Breast epithelium (tissue), 4 donors: ENCODE measurements around the gene MYLIP. TPM values are rescaled to one million over a fixed set of nuclear protein-coding genes. Genes with fewer than 3 reads are reported as not detected.
"Not testable (repeated sequence)": the region's sequence is repeated elsewhere in the genome, so short reads cannot be mapped to it uniquely, and the experiment has no call there.

Experiments
- DNase-seq, 2 donors: peaks; one replicate each; pipeline ENCODE4 v3.0.0-alpha.2; 2019; ENCODE audit warnings: low spot score in 2 of 2
- H3K27ac ChIP-seq, 2 donors: fragments of 200-600 bp; sonication (generic) in 1 of 2; one replicate each; pipeline ENCODE4 v1.5.1; 2016 to 2019; ENCODE audit warnings: mild to moderate bottlenecking in 1 of 2
- H3K27me3 ChIP-seq, 2 donors: fragments of 200-600 bp; sonication (generic) in 1 of 2; one replicate each; pipeline versions ENCODE4 v1.5.1 to v1.6.0; 2017 to 2019; ENCODE audit warnings: control low read depth in 1 of 2, mild to moderate bottlenecking in 1 of 2
- H3K36me3 ChIP-seq: fragments of 200-600 bp; one replicate; pipeline ENCODE4 v1.5.1; 2019
- H3K4me1 ChIP-seq, 2 donors: fragments of 200-600 bp; sonication (generic); one replicate each; pipeline ENCODE4 v1.5.1; 2016 to 2019; ENCODE audit warnings: control low read depth in 1 of 2
- H3K4me3 ChIP-seq, 3 donors: fragments of 200-600 bp; sonication (generic); 1 replicate in 2 of 3; 2 replicates in 1 of 3; pipeline ENCODE4 v1.5.1; 2016 to 2019; ENCODE audit warnings: mild to moderate bottlenecking in 3 of 3, moderate library complexity in 2 of 3
- H3K9me3 ChIP-seq, 2 donors: fragments of 200-600 bp; sonication (generic) in 1 of 2; one replicate each; pipeline ENCODE4 v1.5.1; 2016 to 2019; ENCODE audit warnings: control low read depth in 1 of 2
- POLR2A ChIP-seq: fragments of 450-650 bp; IDR thresholded peaks from one replicate; pipeline ENCODE4 v1.6.1; 2016; ENCODE audit warnings: antibody characterized with exemption, mild to moderate bottlenecking, moderate library complexity
- POLR2AphosphoS5 ChIP-seq, 3 donors: sonication (generic); formaldehyde crosslinking; IDR thresholded peaks; one replicate each; pipeline ENCODE4 v1.6.1; 2017; ENCODE audit warnings: antibody characterized with exemption in 3 of 3
- intact Hi-C: fragments of 100-400 bp; cut with DNase I; formaldehyde crosslinking; loops from one replicate; pipeline ENCODE4 v1.15.1; 2023; ENCODE audit warnings: low total_unique reads
- total RNA-seq, 3 donors: library from RNA; depleted of rRNA; stranded (reverse); fragments of >200 nt; gene quantifications; one replicate each; pipeline ENCODE4 v1.1.0, GENCODE V29; 2016
- TF ChIP-seq, protein P1 (sequence below), 3 donors: fragments of 450-650 bp; IDR thresholded peaks; one replicate each; pipeline ENCODE4 v1.5.1; 2016 to 2017; ENCODE audit warnings: antibody characterized with exemption in 3 of 3, mild to moderate bottlenecking in 3 of 3, moderate library complexity in 3 of 3

The MYLIP gene
- total RNA-seq, 3 donors from 2014 or later, result 47.2 to 63.0 (median 59.6) TPM

DNA sequence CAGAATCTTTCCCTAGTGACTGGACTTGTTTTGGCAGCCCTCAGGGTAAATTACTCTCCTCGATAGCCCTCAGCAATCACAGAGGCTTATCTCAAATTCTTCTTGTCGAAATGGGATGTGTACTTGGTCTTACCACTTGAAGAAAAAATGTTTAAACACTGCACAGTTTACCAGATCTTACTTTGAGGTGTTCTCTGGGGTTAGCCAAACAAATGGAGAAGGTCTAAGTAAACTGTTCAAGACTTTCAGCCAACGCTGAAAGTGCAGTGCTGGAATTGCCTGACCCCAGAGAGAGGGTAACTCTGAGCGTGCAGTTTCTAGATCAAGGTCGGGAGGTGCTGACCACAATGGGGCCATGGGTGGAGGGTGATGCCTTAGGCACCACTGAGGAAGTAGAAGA is 39.2 kb downstream of the MYLIP start:
- Histone ChIP-seq H3K27me3 (no peaks in the 10 kb centered on the region), H3K4me3 (no peak overlapping the region), H3K27ac (no peak overlapping the region), H3K4me1 (no peaks in the 10 kb centered on the region), H3K36me3 (no peaks in the 10 kb centered on the region), H3K9me3 (no peaks in the 10 kb centered on the region)
- TF ChIP-seq POLR2AphosphoS5 (IDR thresholded peaks at IDR 0.05) (no peak), POLR2A (no peak)
- TF ChIP-seq, protein P1, sequence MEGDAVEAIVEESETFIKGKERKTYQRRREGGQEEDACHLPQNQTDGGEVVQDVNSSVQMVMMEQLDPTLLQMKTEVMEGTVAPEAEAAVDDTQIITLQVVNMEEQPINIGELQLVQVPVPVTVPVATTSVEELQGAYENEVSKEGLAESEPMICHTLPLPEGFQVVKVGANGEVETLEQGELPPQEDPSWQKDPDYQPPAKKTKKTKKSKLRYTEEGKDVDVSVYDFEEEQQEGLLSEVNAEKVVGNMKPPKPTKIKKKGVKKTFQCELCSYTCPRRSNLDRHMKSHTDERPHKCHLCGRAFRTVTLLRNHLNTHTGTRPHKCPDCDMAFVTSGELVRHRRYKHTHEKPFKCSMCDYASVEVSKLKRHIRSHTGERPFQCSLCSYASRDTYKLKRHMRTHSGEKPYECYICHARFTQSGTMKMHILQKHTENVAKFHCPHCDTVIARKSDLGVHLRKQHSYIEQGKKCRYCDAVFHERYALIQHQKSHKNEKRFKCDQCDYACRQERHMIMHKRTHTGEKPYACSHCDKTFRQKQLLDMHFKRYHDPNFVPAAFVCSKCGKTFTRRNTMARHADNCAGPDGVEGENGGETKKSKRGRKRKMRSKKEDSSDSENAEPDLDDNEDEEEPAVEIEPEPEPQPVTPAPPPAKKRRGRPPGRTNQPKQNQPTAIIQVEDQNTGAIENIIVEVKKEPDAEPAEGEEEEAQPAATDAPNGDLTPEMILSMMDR (IDR thresholded peaks at IDR 0.05), result no peak
- no peak for DNase-seq
- intact Hi-C loops, result no loop called here

DNA sequence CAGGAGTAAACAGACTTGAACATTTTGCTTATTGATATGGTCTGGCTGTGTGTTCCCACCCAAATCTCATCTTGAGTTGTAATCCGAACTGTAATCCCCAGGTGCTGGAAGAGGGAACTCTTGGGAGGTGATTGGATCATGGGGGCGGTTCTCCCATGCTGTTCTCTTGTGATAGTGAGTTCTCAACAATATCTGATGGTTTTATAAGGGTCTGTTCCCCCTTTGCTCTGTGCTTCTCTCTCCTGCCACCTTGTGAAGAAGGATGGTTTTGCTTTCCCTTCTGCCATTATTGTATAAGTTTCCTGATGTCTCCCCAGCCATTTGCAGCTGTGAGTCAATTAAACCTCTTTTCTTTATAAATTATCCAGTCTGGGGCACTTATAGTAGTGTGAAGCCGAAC is 40.0 kb downstream of the MYLIP start:
- intact Hi-C loops, result no loop called here
- TF ChIP-seq, protein P1 (IDR thresholded peaks at IDR 0.05), result no peak
- TF ChIP-seq POLR2A, result no peak
- TF ChIP-seq POLR2AphosphoS5 (IDR thresholded peaks at IDR 0.05), result no peak
- H3K9me3 ChIP-seq, result no peaks in the 10 kb centered on the region
- no peak overlapping the region for H3K4me3 ChIP-seq
- H3K4me1 ChIP-seq, result no peaks in the 10 kb centered on the region
- H3K36me3 ChIP-seq, result no peaks in the 10 kb centered on the region
- H3K27ac ChIP-seq, result no peak overlapping the region
- H3K27me3 ChIP-seq, result no peaks in the 10 kb centered on the region
- no peak for DNase-seq

DNA sequence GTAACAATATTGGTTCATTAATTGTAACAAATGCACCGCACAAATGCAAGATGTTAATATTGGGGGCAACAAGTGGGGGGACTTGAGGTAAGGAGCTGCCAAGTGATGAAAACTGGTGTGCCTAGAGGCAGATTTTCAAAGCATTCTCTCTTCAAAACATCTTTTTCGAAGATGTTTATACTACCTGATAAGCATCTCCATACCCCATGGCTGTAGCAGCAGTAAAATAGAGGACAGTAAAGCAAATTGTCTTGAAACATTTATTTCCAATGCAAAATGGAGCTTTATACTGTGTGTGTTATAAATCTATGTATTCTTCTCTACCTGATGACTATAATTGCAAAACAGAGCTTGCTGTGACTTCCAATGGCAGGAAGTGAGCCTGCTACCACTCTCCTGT is 42.5 kb downstream of the MYLIP start:
- H3K27ac ChIP-seq, result no peak overlapping the region
- H3K36me3 ChIP-seq, result no peaks in the 10 kb centered on the region
- H3K4me3 ChIP-seq, result no peak overlapping the region
- H3K9me3 ChIP-seq, result no peaks in the 10 kb centered on the region
- TF ChIP-seq POLR2A (no peak), POLR2AphosphoS5 (IDR thresholded peaks at IDR 0.05) (no peak)
- TF ChIP-seq, protein P1 (IDR thresholded peaks at IDR 0.05), result no peak
- no peaks in the 10 kb centered on the region for H3K27me3 ChIP-seq
- no peaks in the 10 kb centered on the region for H3K4me1 ChIP-seq
- DNase-seq, result no peak
- intact Hi-C loops, result no loop called here

DNA sequence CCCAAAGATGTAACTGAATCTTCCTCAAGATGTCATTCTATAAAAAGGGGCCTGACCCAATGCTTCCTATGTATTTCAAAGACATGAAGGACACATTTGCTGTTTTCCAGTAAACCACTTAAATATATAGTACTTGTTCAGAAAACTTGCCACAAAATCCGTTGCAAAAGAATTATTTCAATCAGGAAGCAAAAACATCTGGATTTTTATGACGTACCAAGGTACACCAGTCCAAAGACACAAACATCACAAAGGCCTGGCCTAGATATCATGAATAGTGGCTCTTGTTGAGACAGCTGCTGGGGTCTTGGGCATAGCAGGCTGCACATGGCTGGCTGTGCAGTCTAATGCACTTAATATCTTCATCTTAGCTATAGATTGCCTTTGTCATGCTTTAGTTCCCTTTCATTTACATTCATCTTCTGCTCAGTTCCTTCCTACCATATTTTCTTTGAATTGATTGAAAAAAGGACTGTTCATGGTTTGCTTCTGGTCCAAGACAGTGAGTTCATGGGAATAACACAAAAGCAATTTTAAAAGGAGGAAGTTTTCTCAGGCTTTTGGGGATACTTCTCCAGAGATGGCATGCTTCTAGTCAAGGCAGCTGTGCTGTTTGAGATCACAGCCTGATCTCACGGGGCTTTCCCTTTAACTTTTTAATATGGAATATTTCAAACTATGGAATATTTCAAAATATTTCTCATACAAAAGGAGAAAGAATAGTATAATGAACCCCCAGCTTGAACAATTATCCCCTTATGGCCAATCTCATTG is 44.5 kb downstream of the MYLIP start:
- H3K4me3 ChIP-seq, result no peak overlapping the region
- TF ChIP-seq, protein P1 (IDR thresholded peaks at IDR 0.05), result no peak
- no peak for TF ChIP-seq POLR2A
- TF ChIP-seq POLR2AphosphoS5 (IDR thresholded peaks at IDR 0.05), result no peak
- no peaks in the 10 kb centered on the region for H3K27me3 ChIP-seq
- intact Hi-C loops, result no loop called here
- DNase-seq, result no peak
- H3K27ac ChIP-seq, result no peak overlapping the region
- no peaks in the 10 kb centered on the region for H3K36me3 ChIP-seq
- no peaks in the 10 kb centered on the region for H3K9me3 ChIP-seq
- H3K4me1 ChIP-seq, result no peaks in the 10 kb centered on the region

DNA sequence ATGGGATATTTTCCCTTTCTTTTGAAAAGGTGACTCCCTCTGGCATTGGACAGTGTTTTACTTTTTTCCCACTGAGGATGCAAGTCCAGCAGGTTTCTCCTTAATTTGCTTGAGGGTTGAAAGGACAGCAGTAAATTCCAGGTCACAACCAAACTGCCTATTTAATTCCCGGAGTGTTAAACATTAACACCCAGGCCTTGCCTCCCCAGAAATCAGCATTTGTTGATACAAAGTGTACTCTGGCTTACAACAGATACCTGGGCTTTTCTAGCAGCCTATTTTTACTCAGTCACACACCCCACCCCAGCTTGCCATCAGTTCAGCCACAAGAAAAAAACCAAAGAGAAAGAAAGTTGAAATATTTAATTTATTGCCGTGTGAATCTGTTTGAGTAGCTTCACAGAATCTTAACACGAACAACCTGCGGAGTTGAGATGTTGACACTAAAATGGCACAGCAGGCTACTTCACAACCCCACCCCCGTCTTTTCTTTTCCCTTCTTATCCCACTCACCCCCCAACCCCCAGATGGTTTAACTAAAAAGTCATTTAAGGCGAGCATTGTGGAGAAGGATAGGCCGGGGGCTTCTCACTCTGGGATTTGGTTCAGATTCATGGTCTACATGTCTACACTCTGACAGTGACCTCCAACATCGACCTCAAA is 45.7 kb downstream of the MYLIP start:
- Histone ChIP-seq H3K9me3 (no peaks in the 10 kb centered on the region), H3K27ac (no peak overlapping the region), H3K27me3 (no peaks in the 10 kb centered on the region), H3K36me3 (no peaks in the 10 kb centered on the region), H3K4me3 (no peak overlapping the region), H3K4me1 (no peaks in the 10 kb centered on the region)
- TF ChIP-seq POLR2A, result no peak
- TF ChIP-seq POLR2AphosphoS5 (IDR thresholded peaks at IDR 0.05), result no peak
- TF ChIP-seq, protein P1 (IDR thresholded peaks at IDR 0.05), result no peak
- DNase-seq, result no peak
- intact Hi-C loops, result no loop called here

DNA sequence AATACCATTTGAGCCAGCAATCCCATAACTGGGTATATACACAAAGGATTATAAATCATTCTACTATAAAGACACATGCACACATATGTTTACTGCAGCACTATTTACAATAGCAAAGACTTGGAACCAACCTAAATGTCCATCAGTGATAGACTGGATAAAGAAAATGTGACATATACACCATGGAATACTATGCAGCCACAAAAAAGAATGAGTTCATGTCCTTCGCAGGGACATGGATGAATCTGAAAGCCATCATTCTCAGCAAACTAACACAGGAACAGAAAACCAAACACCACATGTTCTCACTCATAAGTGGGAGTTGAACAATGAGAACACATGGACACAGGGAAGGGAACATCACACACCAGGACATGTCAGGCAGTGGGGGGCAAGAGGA is 47.7 kb downstream of the MYLIP start:
- DNase-seq, H3K27ac ChIP-seq, H3K4me1 ChIP-seq, intact Hi-C loops, H3K27me3 ChIP-seq, H3K4me3 ChIP-seq, H3K36me3 ChIP-seq, H3K9me3 ChIP-seq: not testable (repeated sequence)
